Activated naive CD8-positive, alpha-beta T cell treated with anti-CD3 and anti-CD28 coated beads for 36 hours (primary cell): Measurements from ENCODE around the gene SLC45A3. TPM values are rescaled to one million over a fixed set of nuclear protein-coding genes. Genes with fewer than 3 reads are reported as not detected.

Experiments
- DNase-seq: peaks from one replicate; pipeline ENCODE4 v3.0.0; 2021
- H3K27ac Mint-ChIP-seq: one replicate; pipeline ENCODE4 v1.8.0; 2022; ENCODE audit warnings: mild to moderate bottlenecking, moderate library complexity, mixed read lengths
- H3K27me3 Mint-ChIP-seq: one replicate; pipeline ENCODE4 v1.8.0; 2022; ENCODE audit warnings: mild to moderate bottlenecking, mixed read lengths
- H3K36me3 Mint-ChIP-seq: one replicate; pipeline ENCODE4 v1.8.0; 2021; ENCODE audit warnings: mild to moderate bottlenecking, mixed read lengths
- H3K4me1 Mint-ChIP-seq: one replicate; pipeline ENCODE4 v1.8.0; 2021; ENCODE audit warnings: mixed read lengths
- H3K4me3 Mint-ChIP-seq: one replicate; pipeline ENCODE4 v1.8.0; 2022; ENCODE audit warnings: mild to moderate bottlenecking, moderate library complexity, mixed read lengths
- H3K9me3 Mint-ChIP-seq: one replicate; pipeline ENCODE4 v1.8.0; 2022; ENCODE audit warnings: mixed read lengths
- total RNA-seq, 2 experiments: library from RNA; stranded (reverse); gene quantifications; one replicate each; pipeline ENCODE4 v1.2.3, GENCODE V29; 2021

Gene SLC45A3
- total RNA-seq, 2 experiments from 2014 or later: 0.44 to 0.45 TPM

DNA sequence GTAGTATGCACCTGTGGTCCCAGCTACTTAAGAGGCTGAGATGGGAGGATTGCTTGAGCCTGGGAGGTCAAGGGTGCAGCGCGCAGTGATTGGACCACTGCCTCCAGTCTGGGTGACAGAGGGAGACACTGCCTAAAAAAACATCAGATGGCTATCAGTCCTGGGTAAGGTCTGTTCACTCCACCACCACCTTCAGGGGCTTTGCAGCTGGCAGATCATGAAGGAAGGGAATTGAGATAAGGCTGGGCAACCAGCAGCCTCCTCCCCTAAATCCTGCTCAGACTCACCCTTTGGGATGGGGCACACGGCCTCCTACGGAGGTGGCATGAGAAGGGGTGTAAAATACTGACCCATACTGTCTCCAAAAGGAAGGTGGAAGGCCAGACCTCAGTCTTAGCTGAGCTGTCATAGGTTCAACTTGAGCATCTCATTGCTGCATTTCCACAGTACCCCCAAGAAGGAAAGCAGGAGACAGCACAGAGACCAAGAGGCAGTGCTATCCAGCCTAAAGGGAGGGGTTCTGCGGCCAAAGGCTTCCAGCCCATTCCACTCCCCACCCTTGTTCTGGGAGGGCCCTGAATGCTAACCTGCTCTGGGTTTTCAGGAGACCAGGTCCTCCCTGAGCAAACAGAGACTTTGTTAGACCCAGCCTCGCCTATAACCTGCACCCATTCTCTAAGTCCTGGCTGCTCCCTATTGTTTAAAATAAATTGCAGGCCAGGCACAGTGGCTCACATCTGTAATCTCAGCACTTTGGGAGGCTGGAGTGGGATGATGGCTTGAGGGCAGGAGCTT is 13.7 kb downstream of the SLC45A3 start:
- peaks cover 7% of the 10 kb centered on the region for H3K27me3 Mint-ChIP-seq
- H3K9me3 Mint-ChIP-seq: no peaks in the 10 kb centered on the region
- no peaks in the 10 kb centered on the region for H3K36me3 Mint-ChIP-seq
- no peak for DNase-seq
- H3K4me1 Mint-ChIP-seq: peaks cover 12% of the 10 kb centered on the region
- H3K4me3 Mint-ChIP-seq: no peak overlapping the region
- no peak overlapping the region for H3K27ac Mint-ChIP-seq

DNA sequence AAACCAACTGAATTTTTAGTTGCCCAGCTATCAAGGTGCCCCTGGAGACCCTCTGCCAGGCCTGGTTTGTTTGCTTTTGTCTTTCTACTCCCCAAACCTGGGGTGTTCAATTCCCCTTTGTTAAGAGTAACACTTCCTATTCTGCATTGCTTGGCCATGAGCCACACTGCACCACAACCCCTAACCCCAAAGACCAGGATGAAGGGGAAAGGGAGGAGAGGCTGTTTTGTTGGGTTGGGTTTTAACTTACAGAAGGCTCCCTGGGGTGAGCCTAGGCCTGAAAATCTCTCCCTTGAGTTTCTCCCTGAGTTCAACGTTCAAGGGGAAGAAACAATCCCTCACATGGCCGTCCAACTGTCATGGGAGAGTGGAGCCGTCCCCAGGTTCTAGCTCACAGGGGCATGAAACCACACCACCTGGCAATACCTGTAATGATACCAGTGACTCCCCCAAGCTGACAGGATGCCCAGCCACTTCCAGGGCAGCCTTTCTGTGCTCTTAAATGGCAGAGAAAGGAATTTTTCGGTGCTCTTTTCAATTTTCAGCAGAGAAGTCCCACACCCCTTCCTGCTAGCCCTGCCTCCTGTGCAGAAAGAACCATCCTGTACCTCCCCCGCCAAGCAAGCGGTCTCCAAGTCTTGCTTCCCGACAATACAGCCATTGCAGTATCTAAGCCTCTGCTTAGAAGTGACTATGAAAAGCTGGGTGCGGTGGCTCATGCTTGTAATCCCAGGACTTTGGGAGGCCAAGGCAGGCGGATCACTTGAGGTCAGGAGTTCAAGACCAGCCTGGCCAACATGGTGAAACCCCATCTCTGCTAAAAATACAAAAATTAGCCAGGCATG is 14.9 kb downstream of the SLC45A3 start:
- Mint-ChIP-seq H3K27me3 (peaks cover 7% of the 10 kb centered on the region), H3K4me1 (peaks cover 11% of the 10 kb centered on the region), H3K9me3 (no peaks in the 10 kb centered on the region), H3K4me3 (no peak overlapping the region), H3K27ac (no peak overlapping the region), H3K36me3 (no peaks in the 10 kb centered on the region)
- DNase-seq: no peak

DNA sequence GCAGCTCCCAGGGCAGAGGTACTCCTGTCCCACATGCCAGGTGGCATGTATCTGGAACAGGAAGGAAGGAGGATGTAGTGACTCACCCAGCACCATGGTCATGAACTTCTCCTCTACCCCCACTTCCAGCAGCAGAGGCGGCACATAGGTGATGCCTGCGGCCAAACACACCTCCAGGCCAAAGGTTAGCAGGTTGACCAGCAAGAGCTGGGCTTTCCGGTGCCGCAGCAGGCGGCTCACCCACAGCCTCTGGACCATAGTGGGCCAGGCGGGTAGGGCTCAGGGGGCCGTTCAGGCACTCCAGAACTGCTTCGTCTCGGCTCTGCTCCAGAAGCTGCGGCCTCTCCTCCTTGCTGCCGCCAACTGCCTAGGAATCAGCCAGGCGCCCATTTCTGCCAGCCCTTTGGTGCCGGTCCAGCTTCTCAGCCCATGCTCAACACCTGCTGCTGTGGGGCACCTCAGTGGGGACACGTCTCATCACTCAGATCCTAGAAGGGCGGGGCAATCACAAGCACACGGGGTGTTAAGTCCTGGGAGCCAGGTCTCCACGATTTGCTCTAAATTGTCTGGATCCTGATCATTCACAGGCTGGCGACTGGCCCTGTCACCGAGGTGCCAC is 15.8 kb downstream of the SLC45A3 start:
- no peak overlapping the region for H3K4me3 Mint-ChIP-seq
- no peaks in the 10 kb centered on the region for H3K36me3 Mint-ChIP-seq
- no peak for DNase-seq
- H3K4me1 Mint-ChIP-seq: peaks cover 11% of the 10 kb centered on the region
- H3K27me3 Mint-ChIP-seq: peaks cover 10% of the 10 kb centered on the region
- no peak overlapping the region for H3K27ac Mint-ChIP-seq
- H3K9me3 Mint-ChIP-seq: no peaks in the 10 kb centered on the region

DNA sequence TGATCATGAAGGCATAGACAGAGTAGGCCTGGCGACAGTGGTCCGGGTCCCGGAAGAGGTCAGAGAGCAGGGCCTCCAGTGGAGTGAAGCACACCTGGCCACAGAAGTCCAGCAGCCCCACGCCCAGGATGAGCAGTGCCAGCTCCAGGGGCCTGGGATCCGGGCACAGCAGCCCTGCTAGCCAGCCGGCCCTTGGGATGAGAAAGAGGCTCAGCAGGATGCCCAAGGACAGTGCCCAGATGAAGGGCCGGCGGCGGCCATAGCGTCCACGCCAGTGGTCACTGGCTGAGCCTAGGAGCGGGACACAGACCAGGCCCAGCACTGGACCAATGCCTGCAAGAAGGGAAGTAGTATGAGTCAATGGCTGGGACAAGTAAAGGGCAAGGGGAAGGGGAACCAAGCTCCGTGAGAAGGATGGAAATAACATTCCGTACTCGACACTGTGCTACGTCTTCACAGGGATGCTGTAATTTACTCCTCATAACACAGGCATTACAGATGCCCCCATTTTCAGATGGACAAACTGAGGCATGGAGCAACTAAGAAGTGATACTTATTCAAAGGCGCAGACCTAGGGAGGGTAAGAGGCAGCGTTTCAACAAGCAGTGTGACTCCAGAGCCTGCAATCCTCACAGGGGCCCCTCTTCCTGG is 16.9 kb downstream of the SLC45A3 start:
- Mint-ChIP-seq H3K4me3 (no peak overlapping the region), H3K36me3 (no peaks in the 10 kb centered on the region), H3K4me1 (peaks cover 2% of the 10 kb centered on the region), H3K9me3 (no peaks in the 10 kb centered on the region), H3K27me3 (peaks cover 9% of the 10 kb centered on the region), H3K27ac (no peak overlapping the region)
- no peak for DNase-seq

DNA sequence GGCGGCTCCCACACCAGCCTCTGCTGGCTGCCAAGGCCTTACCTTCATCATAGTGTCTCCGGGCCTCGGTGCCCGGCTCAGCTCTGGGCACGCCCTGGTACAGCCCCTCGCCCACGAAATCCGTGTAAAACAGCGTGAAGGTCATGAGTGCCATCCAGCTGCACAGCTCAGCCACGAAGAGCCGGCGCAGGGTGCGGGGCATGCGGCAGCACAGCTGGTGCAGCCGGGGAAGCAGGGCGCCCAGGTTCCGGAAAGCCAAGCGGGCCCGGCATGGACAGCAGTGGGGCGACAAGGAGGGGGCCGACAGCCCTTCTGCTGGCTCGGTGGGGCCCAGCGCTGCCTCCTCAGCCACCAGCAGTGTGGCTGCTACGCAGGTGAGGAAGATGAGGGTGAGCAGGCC is 17.5 kb downstream of the SLC45A3 start:
- peaks cover 1% of the 10 kb centered on the region for H3K4me1 Mint-ChIP-seq
- H3K36me3 Mint-ChIP-seq: no peaks in the 10 kb centered on the region
- no peak for DNase-seq
- H3K9me3 Mint-ChIP-seq: no peaks in the 10 kb centered on the region
- H3K27me3 Mint-ChIP-seq: peaks cover 4% of the 10 kb centered on the region
- no peak overlapping the region for H3K4me3 Mint-ChIP-seq
- H3K27ac Mint-ChIP-seq: no peak overlapping the region

DNA sequence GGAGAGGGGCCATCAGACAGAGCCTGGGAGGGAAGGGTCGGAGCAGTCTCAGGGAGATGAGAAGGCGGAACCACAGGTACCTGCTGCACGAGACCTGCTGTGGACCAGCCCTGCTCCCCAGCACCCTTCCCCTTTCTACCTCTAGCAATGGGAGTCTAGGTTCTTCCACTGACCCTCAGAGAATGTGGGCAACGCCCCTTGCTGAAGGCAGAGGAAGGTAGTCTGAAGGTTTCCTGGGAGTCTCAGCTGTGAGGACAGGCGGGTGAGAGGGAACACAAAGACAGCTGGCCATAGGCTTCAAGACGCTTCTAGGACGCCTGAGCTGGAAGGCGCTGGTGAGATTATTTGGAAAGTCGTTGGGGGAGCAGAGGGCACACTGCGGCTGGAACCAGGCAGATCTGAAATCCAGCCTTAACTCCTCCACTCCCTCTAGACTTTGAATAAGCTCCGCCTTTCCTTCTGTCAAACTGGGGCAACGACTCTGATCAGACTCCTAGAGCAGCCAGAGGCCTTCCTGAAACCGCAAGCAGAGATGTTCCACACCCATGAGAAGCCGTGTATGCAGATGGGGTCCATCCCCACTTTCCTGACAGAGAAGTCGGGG is 18.1 kb downstream of the SLC45A3 start:
- DNase-seq: no peak
- Mint-ChIP-seq H3K9me3 (no peaks in the 10 kb centered on the region), H3K4me3 (no peak overlapping the region), H3K36me3 (no peaks in the 10 kb centered on the region), H3K27ac (no peak overlapping the region), H3K27me3 (peaks cover 4% of the 10 kb centered on the region), H3K4me1 (peaks cover 1% of the 10 kb centered on the region)

DNA sequence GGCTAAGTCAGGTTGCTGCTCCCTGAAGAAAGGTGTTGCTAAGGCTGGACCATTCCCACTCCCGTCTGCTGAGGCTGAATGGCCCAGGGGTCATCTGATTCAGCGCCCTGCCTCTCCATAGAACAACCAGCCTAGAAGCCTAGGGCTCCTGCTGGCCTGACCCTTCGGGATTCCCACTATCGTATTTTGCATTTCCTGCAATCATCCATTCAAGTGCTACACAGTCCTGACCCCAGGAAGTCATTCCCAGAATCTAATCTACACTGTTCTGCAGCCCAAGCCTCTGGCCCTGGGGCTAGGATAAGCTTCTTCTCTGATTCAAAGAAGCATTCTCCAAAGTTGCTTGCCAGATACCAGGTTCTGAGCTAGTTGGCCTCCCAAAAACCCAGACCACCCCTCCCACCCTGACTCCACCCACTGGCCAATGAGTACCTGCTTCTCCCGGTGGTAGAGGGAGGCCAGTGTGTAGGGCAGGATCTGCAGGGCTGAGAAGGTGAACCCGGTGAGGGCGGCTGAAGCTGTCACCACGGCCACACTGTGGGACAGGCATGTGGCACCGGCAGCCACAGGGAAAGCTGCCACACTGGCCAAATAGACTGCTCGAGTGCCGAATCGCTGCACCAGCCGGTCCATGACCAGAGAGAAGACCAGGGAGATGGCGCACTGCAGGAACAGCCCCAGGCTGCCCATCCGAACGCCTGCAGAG is 18.7 kb downstream of the SLC45A3 start:
- Mint-ChIP-seq H3K4me3 (no peak overlapping the region), H3K27ac (no peak overlapping the region), H3K36me3 (no peaks in the 10 kb centered on the region), H3K27me3 (peaks cover 4% of the 10 kb centered on the region), H3K4me1 (peaks cover 1% of the 10 kb centered on the region), H3K9me3 (no peaks in the 10 kb centered on the region)
- DNase-seq: no peak

DNA sequence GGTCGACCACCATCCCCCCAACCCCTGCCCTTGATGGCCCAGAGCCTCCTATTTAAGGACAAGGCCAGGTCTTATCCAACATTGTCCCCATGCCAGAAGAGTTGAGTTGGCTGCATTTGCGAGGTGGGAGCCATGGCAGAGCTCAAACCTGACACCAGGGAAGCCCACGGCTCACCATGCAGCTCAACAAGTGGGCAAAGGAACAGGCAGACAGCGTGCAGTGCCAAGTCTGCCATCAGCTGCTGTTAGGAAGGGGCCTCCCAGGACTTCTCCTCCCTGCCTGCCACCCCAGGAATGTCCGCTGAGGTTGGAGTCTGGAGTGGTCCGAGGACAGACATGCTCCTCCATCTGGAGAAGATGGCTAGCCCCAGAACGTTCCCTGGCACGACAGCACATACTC is 19.9 kb downstream of the SLC45A3 start:
- DNase-seq: no peak
- Mint-ChIP-seq H3K4me3 (no peak overlapping the region), H3K36me3 (no peaks in the 10 kb centered on the region), H3K4me1 (peaks cover 1% of the 10 kb centered on the region), H3K27me3 (peaks cover 4% of the 10 kb centered on the region), H3K9me3 (no peaks in the 10 kb centered on the region), H3K27ac (no peak overlapping the region)

DNA sequence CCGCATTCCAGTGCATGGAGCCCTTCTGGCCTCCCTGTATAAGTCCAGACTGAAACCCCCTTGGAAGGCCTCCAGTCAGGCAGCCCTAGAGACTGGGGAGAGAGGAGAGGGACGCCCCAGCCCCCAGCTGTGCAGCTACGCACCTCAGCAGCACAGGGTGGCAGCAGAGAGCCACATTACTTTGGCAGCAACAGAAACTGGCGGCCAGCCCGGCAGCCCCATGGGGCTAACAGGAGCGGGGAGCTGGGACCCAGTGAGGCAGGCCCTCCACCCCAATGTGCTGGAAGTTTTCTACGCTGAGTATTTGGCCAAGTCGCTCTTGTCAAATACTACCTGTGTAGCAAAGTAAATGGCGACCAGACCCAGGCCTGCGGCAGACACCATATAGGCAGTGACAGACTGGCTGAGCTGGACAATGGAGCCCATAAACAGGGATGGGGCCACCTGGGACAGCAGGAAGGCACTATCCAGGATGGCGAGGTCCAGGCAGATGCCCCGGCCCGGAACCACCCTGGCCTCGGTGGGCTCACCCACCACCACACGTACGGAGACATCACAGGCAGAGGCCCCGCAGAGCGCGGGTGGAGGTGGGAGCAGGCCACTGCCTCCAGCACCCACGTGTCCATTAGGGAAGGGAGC is 21.2 kb downstream of the SLC45A3 start:
- Mint-ChIP-seq H3K4me3 (no peak overlapping the region), H3K36me3 (no peaks in the 10 kb centered on the region), H3K27me3 (peaks cover 4% of the 10 kb centered on the region), H3K9me3 (no peaks in the 10 kb centered on the region), H3K27ac (no peak overlapping the region), H3K4me1 (no peaks in the 10 kb centered on the region)
- DNase-seq: peak; percentile 76

DNA sequence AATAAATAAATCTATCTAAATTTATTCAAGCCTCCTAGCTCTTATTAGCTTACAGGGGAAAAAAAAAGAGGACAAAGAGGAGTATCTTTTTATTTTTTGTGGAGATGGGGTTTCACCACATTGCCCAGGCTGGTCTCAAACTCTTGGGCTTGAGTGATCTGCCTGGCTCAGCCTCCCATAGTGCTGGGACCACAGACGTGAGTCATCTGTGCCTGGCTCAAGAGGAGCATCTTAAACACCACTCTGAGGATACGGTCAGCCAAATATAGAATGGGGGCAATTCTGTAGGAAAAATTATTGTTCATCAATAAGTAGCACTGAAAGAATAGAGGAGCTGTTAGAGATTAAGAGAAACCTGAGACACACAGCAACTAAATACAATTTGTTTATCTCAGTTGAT is 24.1 kb downstream of the SLC45A3 start:
- Mint-ChIP-seq H3K36me3 (no peaks in the 10 kb centered on the region), H3K4me1 (no peaks in the 10 kb centered on the region), H3K4me3 (no peak overlapping the region), H3K9me3 (no peaks in the 10 kb centered on the region), H3K27ac (no peak overlapping the region), H3K27me3 (peaks cover 4% of the 10 kb centered on the region)
- no peak for DNase-seq

DNA sequence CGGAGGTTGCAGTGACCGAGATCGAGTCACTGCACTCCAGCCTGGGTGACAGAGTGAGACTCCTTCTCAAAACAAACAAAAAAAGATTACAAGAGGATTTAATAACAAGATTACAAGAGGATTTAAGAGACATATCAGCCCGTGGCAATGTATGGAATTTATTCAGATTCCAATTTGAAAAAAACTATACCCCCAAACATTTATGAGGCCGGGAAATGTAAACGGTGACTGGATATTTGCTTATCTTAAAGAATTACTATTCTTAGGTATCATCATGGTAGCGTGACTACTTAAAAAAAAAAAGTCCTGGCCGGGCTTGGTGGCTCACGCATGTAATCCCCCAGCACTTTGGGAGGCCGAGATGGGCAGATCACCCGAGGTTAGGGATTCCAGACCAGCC is 27.3 kb downstream of the SLC45A3 start:
- Mint-ChIP-seq H3K4me3 (no peak overlapping the region), H3K27ac (no peak overlapping the region), H3K4me1 (no peaks in the 10 kb centered on the region), H3K36me3 (no peaks in the 10 kb centered on the region), H3K27me3 (no peaks in the 10 kb centered on the region), H3K9me3 (no peaks in the 10 kb centered on the region)
- DNase-seq: no peak

DNA sequence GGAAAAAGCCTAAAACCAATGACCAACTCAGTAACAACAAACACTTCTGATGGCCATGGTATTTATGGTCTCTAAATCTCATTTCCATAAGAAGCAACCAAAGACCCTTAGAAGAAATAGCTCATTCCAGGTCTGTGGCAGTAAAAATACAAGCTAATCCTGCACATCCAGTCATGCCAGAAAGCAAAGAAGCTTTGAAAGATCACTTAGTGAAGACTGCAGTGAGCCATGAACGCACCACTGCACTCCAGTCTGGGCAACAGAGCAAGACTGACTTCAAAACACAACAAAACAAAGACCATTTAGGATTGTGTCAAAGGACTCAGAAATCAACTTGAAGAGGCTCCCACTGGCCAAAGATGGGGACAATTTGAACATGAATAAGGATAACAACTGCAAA is 30.1 kb downstream of the SLC45A3 start:
- Mint-ChIP-seq H3K27ac (no peak overlapping the region), H3K27me3 (no peaks in the 10 kb centered on the region), H3K9me3 (no peaks in the 10 kb centered on the region)

DNA sequence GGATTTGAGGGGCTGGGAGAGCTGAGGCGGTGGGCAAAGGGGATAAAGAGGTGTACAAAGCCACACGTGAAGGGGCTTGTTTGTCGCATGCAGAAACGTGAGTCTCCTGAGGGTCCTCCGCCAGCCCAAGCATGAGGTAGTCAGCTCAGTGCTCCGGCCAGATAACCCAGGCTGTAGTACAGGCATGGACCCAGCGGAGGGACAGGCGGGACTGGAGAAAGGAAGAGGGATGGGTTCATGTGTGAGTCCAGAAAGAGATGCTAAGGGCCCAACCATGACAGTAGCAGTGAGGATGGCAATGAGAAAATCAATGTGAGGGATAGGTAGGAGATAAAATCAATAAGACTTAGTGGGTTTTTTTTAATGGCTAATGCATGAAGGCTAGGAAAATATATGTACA is 34.8 kb downstream of the SLC45A3 start:
- no peak for DNase-seq
- Mint-ChIP-seq H3K4me1 (no peaks in the 10 kb centered on the region), H3K27ac (no peak overlapping the region), H3K9me3 (no peaks in the 10 kb centered on the region), H3K4me3 (no peak overlapping the region), H3K36me3 (no peaks in the 10 kb centered on the region), H3K27me3 (no peaks in the 10 kb centered on the region)

More for the DNA sequence above, 30.1 kb downstream of the SLC45A3 start:
- DNase-seq: no peak
- no peaks in the 10 kb centered on the region for H3K36me3 Mint-ChIP-seq
- no peak overlapping the region for H3K4me3 Mint-ChIP-seq
- H3K4me1 Mint-ChIP-seq: no peaks in the 10 kb centered on the region
